ENCODE measurements around the gene CDS1. TPM values are rescaled to one million over a fixed set of nuclear protein-coding genes. Genes with fewer than 3 reads are reported as not detected.
"Not testable (repeated sequence)": the region's sequence is repeated elsewhere in the genome, so short reads cannot be mapped to it uniquely, and the experiment has no call there.

CDS1 gene
- total RNA-seq, 1 donor from 2014 or later, result not detected

GRCh38 chr4:84677093-84677492 lies 94.2 kb downstream of the CDS1 start:
- DNase-seq, result no peak

- no peak for DNase-seq
Observed at GRCh38 chr4:84677995-84678394, 95.1 kb downstream of the CDS1 start.

- no peak for DNase-seq
Observed at GRCh38 chr4:84678976-84679744, 96.2 kb downstream of the CDS1 start.

- DNase-seq, result no peak
Observed at GRCh38 chr4:84680956-84681355, 98.0 kb downstream of the CDS1 start.

- peak; percentile 58 for DNase-seq
Observed at GRCh38 chr4:84681486-84682274, 98.8 kb downstream of the CDS1 start.

- DNase-seq, result not testable (repeated sequence)
Observed at GRCh38 chr4:84682661-84683060, 99.7 kb downstream of the CDS1 start.

GRCh38 chr4:84683064-84683850 lies 100.3 kb downstream of the CDS1 start:
- DNase-seq, result no peak

- no peak for DNase-seq
Observed at GRCh38 chr4:84684361-84684760, 101.4 kb downstream of the CDS1 start.

- no peak for DNase-seq
Observed at GRCh38 chr4:84685105-84685504, 102.2 kb downstream of the CDS1 start.

GRCh38 chr4:84688605-84689004 lies 105.7 kb downstream of the CDS1 start:
- DNase-seq, result no peak

GRCh38 chr4:84689197-84689596 lies 106.3 kb downstream of the CDS1 start:
- DNase-seq, result no peak

GRCh38 chr4:84690481-84690880 lies 107.6 kb downstream of the CDS1 start:
- no peak for DNase-seq

- DNase-seq, result peak; percentile 61
Observed at GRCh38 chr4:84691170-84691691, 108.3 kb downstream of the CDS1 start.

- no peak for DNase-seq
Observed at GRCh38 chr4:84691800-84692199, 108.9 kb downstream of the CDS1 start.

GRCh38 chr4:84697159-84697558 lies 114.2 kb downstream of the CDS1 start:
- DNase-seq, result no peak

- no peak for DNase-seq
Observed at GRCh38 chr4:84697615-84698201, 114.8 kb downstream of the CDS1 start.

- DNase-seq, result no peak
Observed at GRCh38 chr4:84699001-84699671, 116.2 kb downstream of the CDS1 start.

All from dermis blood vessel endothelial cell (primary cell).